ENCODE measurements around the gene COX8A. TPM values are rescaled to one million over a fixed set of nuclear protein-coding genes. Genes with fewer than 3 reads are reported as not detected.

The COX8A gene
- total and polyA plus RNA-seq, 2 of the 13 experiments (the other 11 are each of a cell fraction or from before 2014, with no cell fraction given), result 202 to 406 TPM

- TF ChIP-seq, protein P1, sequence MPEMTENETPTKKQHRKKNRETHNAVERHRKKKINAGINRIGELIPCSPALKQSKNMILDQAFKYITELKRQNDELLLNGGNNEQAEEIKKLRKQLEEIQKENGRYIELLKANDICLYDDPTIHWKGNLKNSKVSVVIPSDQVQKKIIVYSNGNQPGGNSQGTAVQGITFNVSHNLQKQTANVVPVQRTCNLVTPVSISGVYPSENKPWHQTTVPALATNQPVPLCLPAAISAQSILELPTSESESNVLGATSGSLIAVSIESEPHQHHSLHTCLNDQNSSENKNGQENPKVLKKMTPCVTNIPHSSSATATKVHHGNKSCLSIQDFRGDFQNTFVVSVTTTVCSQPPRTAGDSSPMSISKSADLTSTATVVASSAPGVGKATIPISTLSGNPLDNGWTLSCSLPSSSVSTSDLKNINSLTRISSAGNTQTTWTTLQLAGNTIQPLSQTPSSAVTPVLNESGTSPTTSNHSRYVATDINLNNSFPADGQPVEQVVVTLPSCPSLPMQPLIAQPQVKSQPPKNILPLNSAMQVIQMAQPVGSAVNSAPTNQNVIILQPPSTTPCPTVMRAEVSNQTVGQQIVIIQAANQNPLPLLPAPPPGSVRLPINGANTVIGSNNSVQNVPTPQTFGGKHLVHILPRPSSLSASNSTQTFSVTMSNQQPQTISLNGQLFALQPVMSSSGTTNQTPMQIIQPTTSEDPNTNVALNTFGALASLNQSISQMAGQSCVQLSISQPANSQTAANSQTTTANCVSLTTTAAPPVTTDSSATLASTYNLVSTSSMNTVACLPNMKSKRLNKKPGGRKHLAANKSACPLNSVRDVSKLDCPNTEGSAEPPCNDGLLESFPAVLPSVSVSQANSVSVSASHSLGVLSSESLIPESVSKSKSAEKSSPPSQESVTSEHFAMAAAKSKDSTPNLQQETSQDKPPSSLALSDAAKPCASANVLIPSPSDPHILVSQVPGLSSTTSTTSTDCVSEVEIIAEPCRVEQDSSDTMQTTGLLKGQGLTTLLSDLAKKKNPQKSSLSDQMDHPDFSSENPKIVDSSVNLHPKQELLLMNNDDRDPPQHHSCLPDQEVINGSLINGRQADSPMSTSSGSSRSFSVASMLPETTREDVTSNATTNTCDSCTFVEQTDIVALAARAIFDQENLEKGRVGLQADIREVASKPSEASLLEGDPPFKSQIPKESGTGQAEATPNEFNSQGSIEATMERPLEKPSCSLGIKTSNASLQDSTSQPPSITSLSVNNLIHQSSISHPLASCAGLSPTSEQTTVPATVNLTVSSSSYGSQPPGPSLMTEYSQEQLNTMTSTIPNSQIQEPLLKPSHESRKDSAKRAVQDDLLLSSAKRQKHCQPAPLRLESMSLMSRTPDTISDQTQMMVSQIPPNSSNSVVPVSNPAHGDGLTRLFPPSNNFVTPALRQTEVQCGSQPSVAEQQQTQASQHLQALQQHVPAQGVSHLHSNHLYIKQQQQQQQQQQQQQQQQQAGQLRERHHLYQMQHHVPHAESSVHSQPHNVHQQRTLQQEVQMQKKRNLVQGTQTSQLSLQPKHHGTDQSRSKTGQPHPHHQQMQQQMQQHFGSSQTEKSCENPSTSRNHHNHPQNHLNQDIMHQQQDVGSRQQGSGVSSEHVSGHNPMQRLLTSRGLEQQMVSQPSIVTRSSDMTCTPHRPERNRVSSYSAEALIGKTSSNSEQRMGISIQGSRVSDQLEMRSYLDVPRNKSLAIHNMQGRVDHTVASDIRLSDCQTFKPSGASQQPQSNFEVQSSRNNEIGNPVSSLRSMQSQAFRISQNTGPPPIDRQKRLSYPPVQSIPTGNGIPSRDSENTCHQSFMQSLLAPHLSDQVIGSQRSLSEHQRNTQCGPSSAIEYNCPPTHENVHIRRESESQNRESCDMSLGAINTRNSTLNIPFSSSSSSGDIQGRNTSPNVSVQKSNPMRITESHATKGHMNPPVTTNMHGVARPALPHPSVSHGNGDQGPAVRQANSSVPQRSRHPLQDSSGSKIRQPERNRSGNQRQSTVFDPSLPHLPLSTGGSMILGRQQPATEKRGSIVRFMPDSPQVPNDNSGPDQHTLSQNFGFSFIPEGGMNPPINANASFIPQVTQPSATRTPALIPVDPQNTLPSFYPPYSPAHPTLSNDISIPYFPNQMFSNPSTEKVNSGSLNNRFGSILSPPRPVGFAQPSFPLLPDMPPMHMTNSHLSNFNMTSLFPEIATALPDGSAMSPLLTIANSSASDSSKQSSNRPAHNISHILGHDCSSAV (CRISPR knock-in tag; IDR thresholded peaks at IDR 0.05; ENCODE audit: borderline replicate concordance), result no peak
- TF ChIP-seq TBL1XR1 (IDR thresholded peaks at IDR 0.05; ENCODE audit: borderline replicate concordance, low read length, partially characterized antibody) (no peak), NFATC3 (CRISPR knock-in tag; IDR thresholded peaks at IDR 0.05) (no peak), ZNF7 (CRISPR knock-in tag; IDR thresholded peaks at IDR 0.05) (no peak), GPBP1L1 (CRISPR knock-in tag; IDR thresholded peaks at IDR 0.05) (no peak), REST (IDR thresholded peaks at IDR 0.05; ENCODE audit: borderline replicate concordance in 1 of 2, low read depth in 1 of 2, low read length in 2 of 2) (0 out of 4 replicates have a peak, but pooled peaks of 1 of the 2 experiments have one; percentile 17), ZNF292 (CRISPR knock-in tag; IDR thresholded peaks at IDR 0.05; ENCODE audit: borderline replicate concordance, low read depth) (no peak), NCOA2 (CRISPR knock-in tag; IDR thresholded peaks at IDR 0.05) (peak; percentile 38; the same call in 1 of the 2 replicates), ZNF431 (CRISPR knock-in tag; IDR thresholded peaks at IDR 0.05; ENCODE audit: borderline replicate concordance, low read depth) (no peak), ZNF232 (CRISPR knock-in tag; IDR thresholded peaks at IDR 0.05; ENCODE audit: borderline replicate concordance) (no peak)
- TF ChIP-seq, protein P2, sequence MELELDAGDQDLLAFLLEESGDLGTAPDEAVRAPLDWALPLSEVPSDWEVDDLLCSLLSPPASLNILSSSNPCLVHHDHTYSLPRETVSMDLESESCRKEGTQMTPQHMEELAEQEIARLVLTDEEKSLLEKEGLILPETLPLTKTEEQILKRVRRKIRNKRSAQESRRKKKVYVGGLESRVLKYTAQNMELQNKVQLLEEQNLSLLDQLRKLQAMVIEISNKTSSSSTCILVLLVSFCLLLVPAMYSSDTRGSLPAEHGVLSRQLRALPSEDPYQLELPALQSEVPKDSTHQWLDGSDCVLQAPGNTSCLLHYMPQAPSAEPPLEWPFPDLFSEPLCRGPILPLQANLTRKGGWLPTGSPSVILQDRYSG (CRISPR knock-in tag; IDR thresholded peaks at IDR 0.05), result no peak
These were observed 35.7 kb upstream of the COX8A start, which contains the start of gene NAA40 (continued) for GRCh38 chr11:63938479-63939396.

All from HepG2 (cell line).